GM12891 (cell line): Measurements from ENCODE around the gene FOXA3. TPM values are rescaled to one million over a fixed set of nuclear protein-coding genes. Genes with fewer than 3 reads are reported as not detected.

Experiments
- DNase-seq: peaks from one replicate; pipeline ENCODE4 v3.0.0; 2011; ENCODE audit warnings: low spot score; ENCODE audit not compliant: insufficient read length
- FAIRE-seq: peaks from 2 replicates; lab custom pipeline; 2011; peaks lifted over from hg19 to GRCh38; lab: Jason Lieb, UNC
- PAX5 ChIP-seq: IDR thresholded peaks from 2 replicates; pipeline ENCODE4 v1.6.1; 2011; ENCODE audit warnings: low read length, moderate library complexity, mild to moderate bottlenecking; ENCODE audit not compliant: insufficient read depth, severe bottlenecking
- POLR2A ChIP-seq: IDR thresholded peaks from 2 replicates; pipeline ENCODE4 v1.6.1; 2011; ENCODE audit warnings: low read depth, low read length, control low read depth
- POLR2AphosphoS5 ChIP-seq: IDR thresholded peaks from 2 replicates; pipeline ENCODE4 v1.6.1; 2011; ENCODE audit warnings: low read depth, low read length, control low read depth
- POU2F2 ChIP-seq: IDR thresholded peaks from 2 replicates; pipeline ENCODE4 v1.6.1; 2011; ENCODE audit warnings: low read depth, mild to moderate bottlenecking, control low read depth, low read length, moderate library complexity
- SPI1 ChIP-seq: IDR thresholded peaks from 2 replicates; pipeline ENCODE4 v1.6.1; 2011; ENCODE audit warnings: low read depth, low read length, control low read depth
- TAF1 ChIP-seq: IDR thresholded peaks from 2 replicates; pipeline ENCODE4 v1.6.1; 2011; ENCODE audit warnings: low read depth, low read length, control low read depth
- polyA plus RNA-seq: library from polyadenylated mRNA; unstranded; fragments of >200 nt; gene quantifications from one replicate; pipeline ENCODE4 v1.2.1, GENCODE V29; 2012; ENCODE audit warnings: low read depth, missing spikeins, inconsistent platforms; ENCODE audit not compliant: missing spikeins

FOXA3 gene
- 0.05 TPM for polyA plus RNA-seq

DNA sequence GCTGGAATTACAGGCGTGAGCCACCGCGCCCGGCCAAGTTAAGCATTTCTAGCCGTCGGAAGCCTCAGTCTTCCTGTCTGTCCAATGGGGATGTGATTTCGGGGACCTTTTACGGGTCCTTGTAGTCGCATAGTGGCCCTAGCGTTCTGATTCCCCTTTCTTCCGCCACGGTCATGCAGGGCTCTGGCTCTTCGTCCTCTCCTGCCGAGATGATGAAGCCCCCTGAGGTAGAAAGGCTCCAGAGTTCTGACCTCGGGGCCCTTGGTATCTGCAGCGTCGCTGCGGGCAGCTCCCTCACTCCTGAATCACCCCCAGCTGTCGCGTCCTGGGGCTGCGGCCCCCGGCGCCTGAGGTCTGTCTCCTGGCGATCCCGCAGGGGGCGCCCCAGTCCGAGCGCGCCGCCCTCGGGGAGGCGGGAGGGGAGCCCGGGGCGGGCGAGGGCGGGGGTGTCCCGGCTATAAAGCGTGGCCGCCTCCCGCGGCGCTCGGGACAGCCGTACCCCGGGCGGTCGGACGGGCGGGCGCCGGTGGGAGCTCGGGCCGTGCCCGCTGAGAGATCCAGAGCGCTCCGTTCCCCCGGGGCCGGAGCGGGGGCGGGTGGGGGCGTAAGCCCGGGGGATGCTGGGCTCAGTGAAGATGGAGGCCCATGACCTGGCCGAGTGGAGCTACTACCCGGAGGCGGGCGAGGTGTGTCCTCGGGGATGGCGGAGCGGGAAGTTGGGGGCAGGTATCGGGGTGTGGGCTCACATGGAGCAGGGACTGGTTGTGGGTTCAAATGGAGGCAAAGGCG is at the start of gene FOXA3:
TSS of gene FOXA3 (plus strand) at position 487 of the 789 bp plus-strand sequence. CDS start at position 618, 131 bp downstream.
- no peak for FAIRE-seq

DNA sequence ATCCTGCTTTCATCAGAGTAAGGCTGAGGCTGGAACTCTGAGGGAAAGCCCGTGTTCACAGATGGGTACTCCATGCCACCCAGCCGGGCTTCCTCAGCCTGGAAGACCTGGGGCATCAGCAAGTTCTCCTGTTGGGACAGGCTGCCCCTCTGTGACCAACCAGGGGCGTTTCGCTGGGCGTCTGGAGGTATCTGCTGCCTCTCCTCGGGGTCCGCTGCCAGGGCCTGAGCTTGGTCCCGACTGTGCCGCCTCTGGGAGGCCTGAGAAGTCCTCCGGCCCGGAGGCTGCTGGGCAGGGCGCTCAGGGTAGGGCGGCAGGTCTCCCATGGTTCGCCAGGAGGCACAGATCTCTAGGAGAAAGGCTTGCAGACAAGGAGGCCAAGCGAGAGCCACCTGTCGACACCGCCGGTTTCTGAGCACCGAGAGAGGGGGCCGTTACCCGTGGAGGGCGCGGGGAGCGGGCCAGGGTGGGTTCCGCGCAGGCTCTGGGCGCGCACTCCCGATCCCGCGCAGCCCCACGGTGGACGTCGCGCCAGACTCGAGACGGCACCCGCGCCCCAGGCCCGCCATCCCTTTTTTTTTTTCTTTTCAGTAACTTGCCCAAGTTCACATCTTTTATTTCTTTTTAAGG is 49.2 kb upstream of the FOXA3 start, which contains the start of gene RSPH6A:
TSS of gene RSPH6A (minus strand) at position 458 of the 630 bp plus-strand sequence. CDS start at position 326, 132 bp downstream.
- TF ChIP-seq TAF1 (no peak), POLR2A (no peak), SPI1 (no peak), POU2F2 (no peak), PAX5 (no peak), POLR2AphosphoS5 (no peak)
- DNase-seq, result no peak
- FAIRE-seq, result no peak

More for the DNA sequence above, at the start of gene FOXA3:
- TF ChIP-seq POLR2AphosphoS5, result no peak
- TF ChIP-seq SPI1, result no peak
- TF ChIP-seq POU2F2, result no peak
- TF ChIP-seq PAX5, result no peak
- no peak for TF ChIP-seq TAF1
- TF ChIP-seq POLR2A, result no peak
- peak; percentile 85 for DNase-seq

DNA sequence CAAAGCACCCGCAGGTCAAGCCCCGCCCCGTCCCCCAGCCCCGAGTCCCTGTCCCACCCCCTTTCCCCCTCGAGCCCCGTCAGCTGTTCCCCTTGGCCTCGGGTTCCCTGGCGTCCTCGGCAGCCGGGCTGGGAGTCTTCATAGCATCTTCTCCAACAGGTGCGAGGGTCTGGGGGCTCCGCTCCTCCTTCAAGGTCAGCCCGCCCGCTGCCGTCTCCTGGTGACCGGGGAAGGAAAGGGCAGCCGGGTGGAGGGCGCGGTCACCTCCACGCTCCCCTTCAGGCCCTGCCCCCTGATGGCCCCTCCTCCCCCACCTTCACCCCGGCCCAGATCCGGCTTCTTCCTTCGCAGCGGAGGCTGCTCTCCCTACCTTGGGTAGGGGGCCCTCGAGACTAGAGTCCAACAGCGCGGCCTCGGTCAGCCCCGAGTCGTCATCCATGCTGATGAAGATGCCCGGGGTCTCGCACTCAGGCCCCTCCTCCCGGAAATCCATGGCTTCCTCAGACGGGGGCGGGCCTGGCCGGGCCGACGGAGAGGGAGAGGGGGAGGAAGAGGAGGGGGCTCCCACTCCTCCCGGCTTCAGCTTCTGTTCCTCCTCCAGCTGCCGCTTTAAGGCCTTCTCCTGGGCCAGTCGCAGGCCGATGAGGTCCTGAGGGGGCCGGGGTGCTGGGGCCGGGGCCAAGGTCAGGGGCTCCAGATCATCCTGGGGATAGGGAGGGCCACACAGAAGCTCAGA is 48.5 kb upstream of the FOXA3 start:
- no peak for FAIRE-seq
- no peak for TF ChIP-seq POLR2AphosphoS5
- no peak for TF ChIP-seq POU2F2
- TF ChIP-seq POLR2A, result no peak
- no peak for TF ChIP-seq TAF1
- no peak for TF ChIP-seq PAX5
- TF ChIP-seq SPI1, result no peak
- DNase-seq, result no peak

DNA sequence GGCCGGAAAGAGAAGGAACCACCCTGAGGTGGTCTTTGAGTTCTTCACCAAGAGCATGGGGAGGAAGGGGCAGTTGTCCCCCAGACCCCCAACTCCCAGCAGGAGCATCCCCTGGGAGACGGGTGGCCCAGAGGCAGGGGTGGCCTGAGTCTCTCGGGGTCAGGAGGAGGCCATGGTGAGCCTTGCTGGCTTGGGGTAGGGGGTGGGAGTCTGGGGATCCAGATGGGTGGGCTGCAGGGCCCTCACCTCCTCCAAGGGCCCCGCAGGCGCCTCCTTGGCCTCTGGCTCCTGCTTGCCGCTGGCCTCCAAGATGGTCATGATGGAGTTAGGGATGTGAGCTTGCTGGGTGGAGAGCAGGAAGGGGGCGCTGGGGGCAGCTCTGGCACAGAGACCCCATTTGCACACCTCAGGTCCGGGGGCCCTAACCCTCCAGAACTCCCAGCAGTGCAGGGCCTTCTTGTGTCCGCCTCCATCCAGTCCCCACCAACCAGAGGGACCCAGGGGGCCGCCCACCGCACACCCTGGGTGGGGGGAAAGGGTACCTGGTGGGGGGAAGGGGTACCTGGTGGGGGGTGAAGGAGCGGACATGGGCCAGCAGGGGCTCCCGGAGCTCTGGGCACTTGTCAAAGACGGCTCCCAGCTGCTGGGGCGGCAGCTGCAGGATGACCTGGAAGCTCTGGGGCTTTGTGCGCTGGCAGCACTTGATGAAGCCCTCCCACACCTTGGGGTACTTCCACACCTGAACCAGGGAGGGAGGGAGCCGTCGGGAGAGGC is 47.7 kb upstream of the FOXA3 start:
- TF ChIP-seq POLR2A (no peak), POLR2AphosphoS5 (no peak), TAF1 (no peak), POU2F2 (no peak), PAX5 (no peak), SPI1 (no peak)
- no peak for FAIRE-seq
- no peak for DNase-seq

DNA sequence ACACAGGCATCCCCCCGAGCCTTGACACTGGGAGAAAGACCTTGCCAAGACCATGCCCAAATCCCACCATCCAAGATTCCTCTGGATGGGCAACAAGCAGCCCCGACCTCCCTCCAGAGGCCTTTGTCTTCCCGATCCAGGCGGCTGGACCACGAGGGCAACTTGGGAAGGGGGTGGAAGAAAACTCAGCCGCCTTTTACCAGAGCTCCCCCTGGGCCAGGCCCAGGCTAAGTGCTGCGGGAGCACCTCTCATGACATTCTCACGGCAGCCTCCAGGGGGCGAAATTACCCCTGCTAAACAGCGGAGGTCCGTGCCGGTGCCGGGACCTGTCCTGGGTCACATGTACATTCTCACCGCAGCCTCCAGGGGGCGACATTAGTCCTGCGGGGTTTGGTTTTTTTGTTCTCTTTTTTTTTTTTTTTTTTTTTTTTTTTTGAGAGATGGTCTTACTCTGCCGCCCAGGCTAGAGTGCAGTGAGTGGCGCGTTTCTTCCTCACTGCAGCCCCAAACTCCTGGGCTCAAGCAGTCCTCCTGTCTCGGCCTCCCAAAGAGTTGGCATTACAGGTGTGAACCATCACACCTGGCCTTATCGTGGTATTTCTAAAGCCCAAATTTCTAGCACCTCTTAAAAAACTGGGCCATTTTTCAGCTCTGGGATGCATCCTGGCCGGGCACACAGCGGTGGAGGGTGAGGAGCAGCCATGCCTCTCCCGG is 47.0 kb upstream of the FOXA3 start:
- peak; percentile 97 for FAIRE-seq
- peak; percentile 51; the same call in 1 of the 2 replicates for TF ChIP-seq POU2F2
- no peak for TF ChIP-seq PAX5
- DNase-seq, result peak; percentile 99

DNA sequence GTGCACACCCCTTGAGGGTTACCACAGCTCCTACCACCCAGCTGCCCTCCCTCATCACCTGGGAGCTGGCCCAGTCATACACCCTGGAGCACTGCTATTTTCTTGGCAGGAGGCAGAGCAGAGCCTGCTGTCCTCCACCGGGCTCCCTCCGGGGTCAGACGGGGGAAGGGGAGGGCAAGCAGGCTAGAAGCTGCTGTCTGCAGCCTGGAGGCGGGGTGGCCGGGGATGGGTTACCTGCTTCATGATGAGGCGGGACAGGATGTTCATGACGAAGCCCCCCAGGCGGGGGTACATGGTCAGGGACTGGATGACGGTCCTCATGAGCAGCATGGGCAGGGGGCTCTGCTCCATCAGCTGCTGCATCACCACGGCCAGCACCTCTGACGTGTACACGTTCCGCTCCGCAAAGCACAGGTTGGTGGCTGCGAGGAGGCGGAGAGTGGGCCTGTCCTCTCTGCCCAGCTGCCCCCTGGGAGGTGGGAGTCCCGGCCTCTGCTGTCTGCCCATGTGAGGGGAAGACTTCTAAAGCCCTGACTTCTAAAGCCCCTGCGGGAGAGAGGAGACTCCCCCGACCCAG is 46.3 kb upstream of the FOXA3 start:
- TF ChIP-seq TAF1, result no peak
- no peak for TF ChIP-seq POU2F2
- no peak for TF ChIP-seq PAX5
- TF ChIP-seq POLR2AphosphoS5, result no peak
- TF ChIP-seq POLR2A, result no peak
- TF ChIP-seq SPI1, result no peak
- DNase-seq (no peak), FAIRE-seq (no peak)

DNA sequence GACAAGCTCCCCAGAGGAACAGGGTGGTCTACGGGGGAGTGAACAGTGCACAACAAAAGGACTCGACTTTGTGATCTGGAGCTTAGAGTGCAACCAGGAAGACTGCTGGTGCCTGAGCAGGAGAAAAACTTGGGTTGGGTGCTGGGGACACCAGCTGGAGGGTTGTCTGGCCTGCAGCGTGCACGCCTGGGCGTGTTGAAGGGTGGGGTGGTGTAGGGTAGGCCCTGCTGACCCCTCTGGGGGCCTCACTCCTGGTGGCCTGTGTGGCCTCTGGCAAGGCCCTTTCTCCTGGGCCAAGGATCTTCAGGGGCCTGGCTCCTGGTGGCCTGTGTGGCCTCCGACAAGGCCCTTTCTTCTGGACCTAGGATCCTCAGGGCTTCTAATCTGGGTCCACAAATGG is 44.4 kb upstream of the FOXA3 start:
- no peak for TF ChIP-seq SPI1
- no peak for TF ChIP-seq PAX5
- TF ChIP-seq POU2F2, result no peak
- no peak for TF ChIP-seq POLR2A
- TF ChIP-seq TAF1, result no peak
- TF ChIP-seq POLR2AphosphoS5, result no peak
- FAIRE-seq (no peak), DNase-seq (no peak)
